Loucy (cell line): ENCODE data around the gene EEF1A1.
A peak's percentile ranks its signal among the peaks of the same experiment; 100 is the strongest.

ENCODE experiments used
- H2AFZ ChIP-seq: fragments of 200-600 bp; sonication (generic); 2 replicates; pipeline ENCODE4 v1.6.0; 2016; ENCODE audit warnings: antibody characterized with exemption, mild to moderate bottlenecking, low read length, moderate library complexity
- H3F3A ChIP-seq: fragments of 200-600 bp; 2 replicates; pipeline ENCODE4 v1.6.0; 2016; ENCODE audit warnings: antibody characterized with exemption, low read depth, mild to moderate bottlenecking
- H3K27me3 ChIP-seq: fragments of 200-600 bp; sonication (generic); 2 replicates; pipeline ENCODE4 v1.6.1; 2014; ENCODE audit warnings: low read length, mild to moderate bottlenecking; ENCODE audit not compliant: insufficient read depth, poor library complexity, severe bottlenecking
- H3K36me3 ChIP-seq: fragments of 200-600 bp; sonication (generic); 2 replicates; pipeline ENCODE4 v1.6.1; 2016; ENCODE audit warnings: low read length; ENCODE audit not compliant: insufficient read depth
- H3K4me1 ChIP-seq: fragments of 200-600 bp; sonication (generic); 2 replicates; pipeline ENCODE4 v1.5.1; 2014; ENCODE audit warnings: low read length, mild to moderate bottlenecking; ENCODE audit not compliant: insufficient read depth, poor library complexity, severe bottlenecking
- H3K4me2 ChIP-seq: fragments of 200-600 bp; sonication (generic); 2 replicates; pipeline ENCODE4 v1.6.0; 2014; ENCODE audit warnings: antibody characterized with exemption, low read length, low read depth, mild to moderate bottlenecking; ENCODE audit not compliant: poor library complexity, severe bottlenecking
- H3K4me3 ChIP-seq: fragments of 200-600 bp; sonication (generic); 2 replicates; pipeline ENCODE4 v1.5.1; 2014; ENCODE audit warnings: low read length, mild to moderate bottlenecking, mixed read lengths; ENCODE audit not compliant: poor library complexity, severe bottlenecking
- H3K79me2 ChIP-seq: fragments of 200-600 bp; sonication (generic); 2 replicates; pipeline ENCODE4 v1.6.1; 2014; ENCODE audit warnings: low read length; ENCODE audit not compliant: insufficient read depth
- H3K9ac ChIP-seq: fragments of 200-600 bp; sonication (generic); 2 replicates; pipeline ENCODE4 v1.6.0; 2014; ENCODE audit warnings: mild to moderate bottlenecking, low read depth, low read length, moderate library complexity; ENCODE audit not compliant: poor library complexity, severe bottlenecking
- H3K9me2 ChIP-seq: fragments of 200-600 bp; sonication (generic); replicated peaks from 2 replicates; pipeline ENCODE4 v1.6.1; 2016; ENCODE audit warnings: low read depth, low read length, mixed read lengths
- H3K9me3 ChIP-seq: fragments of 200-600 bp; sonication (generic); 2 replicates; pipeline ENCODE4 v1.6.1; 2014; ENCODE audit warnings: mild to moderate bottlenecking, antibody characterized with exemption, low read length, low read depth; ENCODE audit not compliant: insufficient read depth
- H4K20me1 ChIP-seq: fragments of 200-600 bp; sonication (generic); 2 replicates; pipeline ENCODE4 v1.6.0; 2014; ENCODE audit warnings: antibody characterized with exemption, low read length, mild to moderate bottlenecking; ENCODE audit not compliant: insufficient read depth, poor library complexity, severe bottlenecking
- CTCF ChIP-seq: fragments of 200-600 bp; sonication (generic); conservative IDR thresholded peaks from 2 replicates; pipeline ENCODE4 v1.5.1; 2014; ENCODE audit warnings: mild to moderate bottlenecking, antibody characterized with exemption, low read length
- EZH2phosphoT487 ChIP-seq: fragments of 200-600 bp; IDR thresholded peaks from 2 replicates; pipeline ENCODE4 v1.6.1; 2018; ENCODE audit warnings: antibody characterized with exemption, mild to moderate bottlenecking, moderate library complexity, borderline replicate concordance

Gene EEF1A1

GRCh38 chr6:73514746-73515110 is 6.1 kb downstream of the EEF1A1 start:
- H3K9me2 ChIP-seq, result no peaks in the 10 kb centered on the region
- H3K79me2 ChIP-seq, result peaks cover 51% of the 10 kb centered on the region
- H3F3A ChIP-seq, result peaks cover 18% of the 10 kb centered on the region
- H3K4me3 ChIP-seq, result no peak overlapping the region
- H3K4me2 ChIP-seq, result peak overlapping the region; percentile 96
- H4K20me1 ChIP-seq, result peaks cover 62% of the 10 kb centered on the region
- H3K27me3 ChIP-seq, result peaks cover under 1% of the 10 kb centered on the region
- H3K9ac ChIP-seq, result no peak overlapping the region
- TF ChIP-seq EZH2phosphoT487 (no peak), CTCF (no peak)
- no peak overlapping the region for H2AFZ ChIP-seq
- H3K9me3 ChIP-seq, result no peaks in the 10 kb centered on the region
- H3K36me3 ChIP-seq, result peaks cover 48% of the 10 kb centered on the region
- peaks cover 13% of the 10 kb centered on the region for H3K4me1 ChIP-seq

DNA sequence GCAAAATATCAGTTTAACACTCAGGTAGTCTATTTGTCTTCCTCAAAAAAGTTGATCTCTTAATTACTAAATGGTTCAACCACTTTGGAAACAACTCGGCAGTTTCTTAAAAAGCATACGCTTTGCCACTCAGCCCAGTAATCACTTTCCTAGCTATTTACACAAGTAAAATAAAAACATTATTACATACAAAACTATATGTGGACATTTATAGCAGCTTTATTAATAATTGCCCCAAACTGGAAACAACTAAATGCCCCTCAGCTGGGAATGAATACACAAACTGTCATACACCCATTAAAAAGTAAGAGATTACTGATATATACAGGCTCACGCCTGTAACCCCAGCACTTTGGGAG is 7.4 kb downstream of the EEF1A1 start:
- Histone ChIP-seq H3K4me2 (no peak overlapping the region), H4K20me1 (peaks cover 49% of the 10 kb centered on the region), H3K9me3 (no peaks in the 10 kb centered on the region), H3K4me1 (peaks cover 9% of the 10 kb centered on the region), H3K36me3 (peaks cover 36% of the 10 kb centered on the region), H2AFZ (no peak overlapping the region), H3K9me2 (no peaks in the 10 kb centered on the region), H3K4me3 (no peak overlapping the region), H3K27me3 (no peaks in the 10 kb centered on the region), H3K79me2 (peaks cover 38% of the 10 kb centered on the region), H3F3A (peaks cover 15% of the 10 kb centered on the region), H3K9ac (no peak overlapping the region)
- TF ChIP-seq EZH2phosphoT487, result no peak

DNA sequence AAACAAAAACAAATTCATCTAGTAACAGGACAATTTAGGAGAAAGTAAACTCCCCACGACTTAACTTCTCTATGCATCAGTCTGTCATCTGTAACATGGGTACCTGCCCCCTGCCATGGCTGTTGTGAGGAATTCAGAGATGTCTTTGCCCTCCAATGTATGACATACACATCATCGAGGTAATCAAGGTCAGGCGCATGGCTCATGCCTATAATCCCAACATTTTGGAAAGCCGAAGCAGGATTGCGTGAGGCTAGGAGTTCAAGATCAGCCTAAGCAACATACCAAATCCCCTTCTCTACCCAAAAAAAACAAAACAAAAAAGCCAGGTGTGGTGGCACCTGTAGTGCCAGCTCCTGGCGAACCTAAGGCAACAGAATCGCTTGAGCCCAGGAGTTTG is 9.0 kb downstream of the EEF1A1 start:
- Histone ChIP-seq H3K9ac (no peak overlapping the region), H2AFZ (no peak overlapping the region), H3F3A (peaks cover 10% of the 10 kb centered on the region), H3K9me3 (no peaks in the 10 kb centered on the region), H3K4me2 (no peak overlapping the region), H3K27me3 (no peaks in the 10 kb centered on the region), H3K79me2 (peaks cover 22% of the 10 kb centered on the region), H3K4me3 (no peak overlapping the region), H3K9me2 (no peaks in the 10 kb centered on the region), H3K4me1 (peaks cover 4% of the 10 kb centered on the region), H3K36me3 (peaks cover 21% of the 10 kb centered on the region), H4K20me1 (peaks cover 34% of the 10 kb centered on the region)
- TF ChIP-seq CTCF (no peak), EZH2phosphoT487 (no peak)

GRCh38 chr6:73509851-73510250 is 11.0 kb downstream of the EEF1A1 start:
- H3K4me2 ChIP-seq, result no peak overlapping the region
- no peaks in the 10 kb centered on the region for H3F3A ChIP-seq
- H3K9me2 ChIP-seq, result no peaks in the 10 kb centered on the region
- TF ChIP-seq EZH2phosphoT487, result no peak
- no peak for TF ChIP-seq CTCF
- H3K9ac ChIP-seq, result no peak overlapping the region
- H3K9me3 ChIP-seq, result no peaks in the 10 kb centered on the region
- peaks cover 3% of the 10 kb centered on the region for H3K79me2 ChIP-seq
- peaks cover 5% of the 10 kb centered on the region; the same call in 1 of the 2 replicates for H3K36me3 ChIP-seq
- no peak overlapping the region for H3K4me3 ChIP-seq
- no peaks in the 10 kb centered on the region for H3K4me1 ChIP-seq
- H3K27me3 ChIP-seq, result no peaks in the 10 kb centered on the region
- peaks cover 15% of the 10 kb centered on the region for H4K20me1 ChIP-seq
- H2AFZ ChIP-seq, result no peak overlapping the region
